ENCODE results near the gene HDGFL2.
"Not testable (repeated sequence)": the region's sequence is repeated elsewhere in the genome, so short reads cannot be mapped to it uniquely, and the experiment has no call there.

HDGFL2 gene

DNA sequence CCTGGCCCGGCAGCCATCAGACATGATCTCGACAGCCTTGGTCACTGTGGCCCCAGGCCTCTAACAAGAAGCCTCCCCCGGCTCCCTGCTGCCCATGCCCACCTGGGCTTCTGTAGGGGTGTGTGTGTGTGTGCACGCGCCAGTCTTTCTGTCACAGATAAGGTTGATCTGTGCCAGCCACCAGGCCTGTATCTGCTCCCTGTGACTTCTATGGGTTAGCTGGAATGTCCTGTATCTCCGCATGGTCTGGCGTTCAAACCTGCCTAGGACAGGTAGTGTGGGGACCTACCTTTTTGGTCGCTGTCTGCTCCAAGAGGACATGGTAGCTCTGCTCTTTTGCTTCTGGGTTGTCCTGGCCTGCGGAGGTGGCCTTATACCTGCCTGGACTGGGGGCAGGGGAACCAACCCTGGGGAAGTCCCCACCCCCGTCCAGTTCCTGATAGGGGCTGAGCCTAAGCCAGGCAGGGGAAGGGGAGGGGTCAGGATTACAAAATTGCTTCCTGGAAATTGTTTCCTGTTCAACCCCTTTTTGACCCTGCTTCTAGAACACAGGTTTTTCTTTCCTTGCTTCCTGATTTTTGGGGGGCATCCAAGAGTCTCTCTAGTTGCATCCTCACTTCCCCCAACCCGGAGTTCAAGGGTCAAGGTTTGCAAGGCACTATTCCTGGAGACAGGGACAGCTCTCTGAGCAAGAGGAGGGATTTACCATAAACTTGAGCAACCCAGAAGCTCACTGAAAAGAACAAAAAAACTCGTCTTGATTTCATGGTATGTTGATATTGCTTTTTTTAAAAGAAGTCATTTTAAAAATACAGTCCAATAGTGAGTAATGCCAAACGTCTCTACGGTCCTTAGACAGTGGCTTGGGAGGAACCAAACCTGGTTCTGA, 67.8 kb downstream of the HDGFL2 start, which contains the start of gene LRG1:
Gene LRG1 (minus strand): TSS at position 344 of the 889 bp plus-strand sequence. CDS start 23 bp downstream, at position 321.
- Histone ChIP-seq H3K4me2 (ENCODE audit: low read length) (no peak within 1 kb of the TSS), H3K27ac (peak within 1 kb of the TSS; percentile 1), H3K4me3 (ENCODE audit: low read depth, low read length) (no peak within 1 kb of the TSS), H3K79me2 (no peaks in the 10 kb centered on the region), H3K36me3 (ENCODE audit: control insufficient read depth, insufficient read depth, low read length) (no peaks in the 10 kb centered on the region), H3K9me3 (ENCODE audit: control insufficient read depth, low read length) (no peaks in the 10 kb centered on the region), H3K9ac (no peak within 1 kb of the TSS), H2AFZ (no peak within 1 kb of the TSS), H3K4me1 (no peaks in the 10 kb centered on the region), H3K27me3 (ENCODE audit: control insufficient read depth, insufficient read depth, low read length) (no peaks in the 10 kb centered on the region)
- TF ChIP-seq CTCF (IDR thresholded peaks at IDR 0.05) = no peak

- H3K4me3 ChIP-seq (ENCODE audit: low read depth, low read length) = no peak overlapping the region
These were observed 69.2 kb downstream of the HDGFL2 start for GRCh38 chr19:4541114-4541805.

GRCh38 chr19:4541806-4542145, 69.7 kb downstream of the HDGFL2 start:
- H2AFZ ChIP-seq; H3K4me2 ChIP-seq (ENCODE audit: low read length); H3K27ac ChIP-seq; H3K4me1 ChIP-seq; H3K36me3 ChIP-seq (ENCODE audit: control insufficient read depth, insufficient read depth, low read length); H3K27me3 ChIP-seq (ENCODE audit: control insufficient read depth, insufficient read depth, low read length); H3K79me2 ChIP-seq; H3K9ac ChIP-seq; H3K4me3 ChIP-seq (ENCODE audit: low read depth, low read length); H3K9me3 ChIP-seq (ENCODE audit: control insufficient read depth, low read length): not testable (repeated sequence)

More at GRCh38 chr19:4541114-4541805, 69.2 kb downstream of the HDGFL2 start:
- H3K4me1 ChIP-seq = no peaks in the 10 kb centered on the region
- H3K36me3 ChIP-seq (ENCODE audit: control insufficient read depth, insufficient read depth, low read length) = no peaks in the 10 kb centered on the region
- no peak overlapping the region for H3K27ac ChIP-seq
- no peaks in the 10 kb centered on the region for H3K9me3 ChIP-seq (ENCODE audit: control insufficient read depth, low read length)
- H2AFZ ChIP-seq = no peak overlapping the region
- no peaks in the 10 kb centered on the region for H3K79me2 ChIP-seq
- no peak overlapping the region for H3K4me2 ChIP-seq (ENCODE audit: low read length)
- no peaks in the 10 kb centered on the region for H3K27me3 ChIP-seq (ENCODE audit: control insufficient read depth, insufficient read depth, low read length)
- TF ChIP-seq CTCF (IDR thresholded peaks at IDR 0.05) = no peak
- H3K9ac ChIP-seq = no peak overlapping the region

DNA sequence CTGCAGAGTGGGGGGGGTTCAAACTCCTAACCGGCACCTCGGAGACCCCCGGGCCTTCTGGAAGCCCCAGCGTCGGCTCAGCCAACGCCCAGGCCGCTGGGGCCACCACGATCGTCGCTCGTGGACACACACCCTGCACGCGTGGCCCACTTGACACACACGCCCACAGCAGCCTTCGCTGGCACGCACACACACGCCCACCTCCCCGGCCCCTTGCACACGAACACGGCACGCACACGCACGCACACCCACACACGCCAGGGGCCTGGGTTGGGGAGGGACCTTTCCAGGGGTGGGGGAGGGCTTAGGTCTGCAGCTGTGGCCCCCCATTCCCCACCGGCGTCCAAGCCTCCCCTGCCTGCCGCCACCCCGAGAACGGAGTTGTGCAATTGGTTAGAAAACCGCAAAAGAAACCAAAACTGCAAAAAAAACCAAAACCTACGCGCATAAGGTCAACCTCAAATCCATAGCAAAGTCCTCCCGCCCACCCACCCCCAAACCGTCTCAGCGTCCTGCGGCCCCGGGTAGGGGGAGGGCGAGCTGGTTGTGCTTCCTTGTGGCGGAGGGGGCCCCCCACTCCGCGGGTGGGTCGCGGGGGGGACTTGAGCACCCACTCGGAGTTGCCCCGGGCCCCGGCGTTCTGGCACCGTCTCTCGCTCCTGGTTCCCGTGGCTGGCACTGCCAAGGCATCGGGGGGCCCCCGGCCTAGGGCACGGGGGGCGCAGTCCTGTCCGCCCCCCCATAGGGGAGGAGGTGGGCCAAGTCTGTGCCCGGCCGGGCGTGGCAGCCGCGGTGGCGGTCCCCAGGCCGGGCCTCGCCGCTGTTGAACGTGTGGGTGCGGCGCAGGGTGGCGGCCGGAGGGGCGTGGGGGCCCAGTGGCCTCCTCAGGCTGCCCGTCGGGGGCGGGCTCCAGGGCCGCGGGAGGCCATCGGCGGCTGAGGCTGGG, 71.1 kb downstream of the HDGFL2 start:
- H3K9ac ChIP-seq = no peak overlapping the region
- H3K4me3 ChIP-seq (ENCODE audit: low read depth, low read length) = no peak overlapping the region
- no peaks in the 10 kb centered on the region for H3K79me2 ChIP-seq
- no peaks in the 10 kb centered on the region for H3K4me1 ChIP-seq
- TF ChIP-seq CTCF (IDR thresholded peaks at IDR 0.05) = no peak
- H3K36me3 ChIP-seq (ENCODE audit: control insufficient read depth, insufficient read depth, low read length) = no peaks in the 10 kb centered on the region
- no peaks in the 10 kb centered on the region for H3K9me3 ChIP-seq (ENCODE audit: control insufficient read depth, low read length)
- H3K27ac ChIP-seq = no peak overlapping the region
- H2AFZ ChIP-seq = no peak overlapping the region
- no peak overlapping the region for H3K4me2 ChIP-seq (ENCODE audit: low read length)
- H3K27me3 ChIP-seq (ENCODE audit: control insufficient read depth, insufficient read depth, low read length) = no peaks in the 10 kb centered on the region

Measured in parathyroid adenoma (tissue), 2 donors.